A673 (cell line): ENCODE data around the gene MINDY4.

Source experiments
- CTCF ChIP-seq: fragments of 300-800, 200-600 bp; sonication (generic); conservative IDR thresholded peaks from 2 replicates; pipeline ENCODE4 v1.5.1; 2017; ENCODE audit warnings: low read depth, mild to moderate bottlenecking, antibody characterized with exemption, low read length, moderate library complexity, mixed read lengths
- EZH2 ChIP-seq: fragments of 200-600 bp; sonication (generic); IDR thresholded peaks from 2 replicates; pipeline ENCODE4 v1.6.1; 2017; ENCODE audit warnings: borderline replicate concordance, low read depth, mild to moderate bottlenecking, mixed read lengths, antibody characterized with exemption, low read length; ENCODE audit not compliant: poor library complexity, severe bottlenecking

GRCh38 chr7:30802812-30803211, 31.6 kb downstream of the MINDY4 start:
- no peak for TF ChIP-seq EZH2
- TF ChIP-seq CTCF = no peak
